Spinal cord (tissue), 10 donors: ENCODE measurements around the gene PJVK. TPM values are rescaled to one million over a fixed set of nuclear protein-coding genes. Genes with fewer than 3 reads are reported as not detected.
"Not testable (repeated sequence)": the region's sequence is repeated elsewhere in the genome, so short reads cannot be mapped to it uniquely, and the experiment has no call there.

ENCODE experiments used
- DNase-seq, 6 donors: peaks; one replicate each; pipeline versions ENCODE4 v3.0.0 to v3.0.0-alpha.2; 2013 to 2015; ENCODE audit warnings: low spot score in 6 of 6, low read depth in 4 of 6
- H3K27ac ChIP-seq: one replicate; pipeline ENCODE4 v1.5.1; 2013; ENCODE audit warnings: low read depth, low read length, control low read depth
- H3K27me3 ChIP-seq: one replicate; pipeline ENCODE4 v1.6.1; 2013; ENCODE audit warnings: low read length; ENCODE audit not compliant: control insufficient read depth, insufficient read depth
- H3K36me3 ChIP-seq: one replicate; pipeline ENCODE4 v1.6.1; 2013; ENCODE audit warnings: low read length; ENCODE audit not compliant: control insufficient read depth, insufficient read depth
- H3K4me1 ChIP-seq: one replicate; pipeline ENCODE4 v1.6.1; 2013; ENCODE audit warnings: low read length; ENCODE audit not compliant: control insufficient read depth, insufficient read depth
- H3K4me3 ChIP-seq: one replicate; pipeline ENCODE4 v1.5.1; 2013; ENCODE audit warnings: low read depth, low read length, control low read depth
- H3K9me3 ChIP-seq: one replicate; pipeline ENCODE4 v1.6.1; 2013; ENCODE audit warnings: low read length; ENCODE audit not compliant: control insufficient read depth, insufficient read depth
- WGBS: methylation state at CpG from one replicate; pipeline ENCODE4 v1.1.5; 2013; ENCODE audit warnings: missing lambda C conversion rate; ENCODE audit not compliant: insufficient coverage; 5-methylcytosine and 5-hydroxymethylcytosine counted together
- polyA plus RNA-seq, 2 donors: library from polyadenylated mRNA; unstranded; fragments of 120-200 nt; gene quantifications; one replicate each; pipeline ENCODE4 v1.2.1, GENCODE V29; 2013; ENCODE audit not compliant: insufficient read length in 2 of 2
- total RNA-seq, 2 donors: library from RNA; depleted of rRNA in 1 of 2; stranded (reverse); fragments of 120-200 nt in 1 of 2; fragments of >200 nt in 1 of 2; gene quantifications; one replicate each; pipeline versions ENCODE4 v1.2.3 to v1.2.4, GENCODE V29; 2013 to 2014
- donor health status: healthy.

PJVK gene
- total and polyA plus RNA-seq, 4 donors, result 4.7 to 11.6 (median 7.2) TPM

DNA sequence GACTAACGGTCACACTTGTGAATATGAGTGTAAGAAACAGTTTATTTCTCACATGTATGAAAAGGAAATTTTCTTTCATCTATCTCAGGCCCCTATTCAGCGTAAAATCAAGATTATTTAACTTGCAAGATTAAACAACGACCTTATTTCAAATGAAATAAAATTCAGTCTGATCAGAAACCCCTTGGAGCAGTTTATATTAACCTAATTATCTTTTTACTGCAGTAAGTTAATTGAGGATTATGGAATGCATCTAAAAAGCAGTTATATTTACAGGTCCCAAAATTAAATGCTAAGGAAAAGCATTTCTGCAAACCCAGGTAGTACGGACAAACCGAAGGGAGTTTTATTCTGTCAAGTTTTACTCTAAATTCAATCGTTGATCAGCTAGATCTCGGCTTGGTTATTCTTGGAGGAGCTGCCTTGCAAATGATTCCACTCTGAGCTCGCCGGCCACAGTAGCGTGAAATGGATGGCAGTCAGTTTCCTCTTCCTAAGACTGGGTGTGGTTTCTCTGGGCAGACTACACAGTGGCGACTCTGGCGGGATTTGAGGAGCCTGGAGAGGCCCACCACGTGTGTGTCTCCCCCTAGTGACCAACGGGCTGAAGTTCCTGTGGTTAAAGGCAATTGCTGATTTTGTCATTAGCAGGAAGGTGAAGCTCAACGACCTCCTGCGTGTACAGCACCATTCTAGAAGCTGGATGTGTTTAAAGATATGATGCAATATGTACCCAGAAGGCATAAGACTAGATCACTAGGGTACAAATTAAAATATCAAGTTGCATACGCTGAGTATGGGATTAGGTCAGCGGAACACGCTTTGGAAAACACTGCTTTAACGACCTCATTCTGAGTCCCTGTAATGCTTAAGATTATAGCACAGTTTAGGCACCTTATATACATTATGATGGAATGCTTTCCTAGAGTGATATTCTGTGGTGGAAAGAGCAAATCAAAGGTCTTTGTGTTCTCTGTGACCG, 36.6 kb upstream of the PJVK start:
- H3K27me3 ChIP-seq, result no peaks in the 10 kb centered on the region
- 10% methylated on average over 14 of the region's 21 CpGs for WGBS
- peak; percentile 75 to 97 (median 86) for DNase-seq

DNA sequence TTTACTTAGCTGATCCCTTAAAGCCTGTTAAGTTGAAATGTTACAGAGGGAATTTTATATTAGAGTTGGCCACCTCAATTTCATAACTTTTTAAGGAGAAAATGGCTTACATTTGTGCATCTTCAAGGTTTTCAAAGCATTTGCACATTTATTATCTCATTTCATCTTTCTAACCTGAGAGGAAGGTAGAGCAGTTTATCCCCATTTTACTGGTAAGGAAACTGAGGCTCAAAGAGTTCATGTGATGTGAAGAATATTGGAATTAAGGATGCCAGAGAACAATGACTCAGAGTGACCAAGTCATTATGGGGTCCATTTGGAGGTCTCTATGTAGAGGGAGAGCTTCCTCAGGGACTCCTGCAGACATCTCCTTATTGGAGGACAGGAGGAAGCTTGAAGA, 35.2 kb upstream of the PJVK start:
- H3K9me3 ChIP-seq, result no peaks in the 10 kb centered on the region
- H3K27me3 ChIP-seq, result no peaks in the 10 kb centered on the region
- H3K4me3 ChIP-seq, result no peak overlapping the region
- H3K36me3 ChIP-seq, result no peaks in the 10 kb centered on the region
- DNase-seq, result no peak
- no peak overlapping the region for H3K27ac ChIP-seq
- H3K4me1 ChIP-seq, result peaks cover 3% of the 10 kb centered on the region

More for the DNA sequence above, 36.6 kb upstream of the PJVK start:
- Histone ChIP-seq H3K27ac (peak overlapping the region; percentile 95), H3K36me3 (no peaks in the 10 kb centered on the region), H3K4me1 (peaks cover 3% of the 10 kb centered on the region), H3K4me3 (peak overlapping the region; percentile 81), H3K9me3 (no peaks in the 10 kb centered on the region)

DNA sequence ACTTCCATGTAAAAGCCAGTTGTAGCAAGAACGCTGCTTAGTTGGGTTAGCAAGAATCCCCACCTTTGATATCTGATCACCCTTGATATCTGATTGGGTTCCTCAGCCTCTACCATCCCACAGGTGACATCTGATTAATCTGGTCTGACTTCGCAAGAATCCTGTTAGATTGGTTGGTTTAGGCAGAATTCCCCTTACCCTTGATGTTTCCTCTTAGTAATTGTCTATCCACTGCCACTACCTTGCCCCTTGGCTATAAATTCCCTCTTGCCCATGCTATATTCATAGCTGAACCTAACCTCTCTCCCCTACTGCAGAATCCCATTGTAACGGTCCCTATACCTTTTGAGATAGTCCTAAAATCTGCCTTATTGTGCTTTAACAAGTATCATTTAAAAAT, 33.3 kb upstream of the PJVK start:
- H3K27ac ChIP-seq, result no peak overlapping the region
- no peak overlapping the region for H3K4me3 ChIP-seq
- DNase-seq, result no peak
- H3K27me3 ChIP-seq, result no peaks in the 10 kb centered on the region
- H3K9me3 ChIP-seq, result no peaks in the 10 kb centered on the region
- no CpG with 5 or more reads among the region's 3 CpGs for WGBS
- peaks cover 3% of the 10 kb centered on the region for H3K4me1 ChIP-seq
- no peaks in the 10 kb centered on the region for H3K36me3 ChIP-seq

DNA sequence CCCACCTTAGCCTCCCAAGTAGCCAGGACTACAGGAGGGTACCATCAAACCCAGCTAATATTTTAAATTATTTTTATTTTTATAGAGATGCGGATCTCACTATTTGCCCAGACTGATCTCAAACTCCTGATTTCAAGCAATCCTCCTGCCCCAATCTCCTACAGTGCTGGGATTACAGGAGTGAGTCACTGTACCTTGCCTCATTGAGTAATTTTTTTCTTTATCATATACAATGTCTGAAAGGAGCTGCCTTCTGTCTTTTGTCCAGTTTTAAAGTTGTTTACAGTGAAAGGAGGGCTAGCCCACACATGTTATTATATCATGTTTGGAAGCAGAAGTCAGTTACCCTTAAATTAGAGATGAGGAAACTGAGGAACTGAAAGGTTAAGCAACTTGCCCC, 32.8 kb upstream of the PJVK start:
- H3K36me3 ChIP-seq, result no peaks in the 10 kb centered on the region
- no peak overlapping the region for H3K27ac ChIP-seq
- no peaks in the 10 kb centered on the region for H3K9me3 ChIP-seq
- no peaks in the 10 kb centered on the region for H3K27me3 ChIP-seq
- DNase-seq, result no peak
- peaks cover 3% of the 10 kb centered on the region for H3K4me1 ChIP-seq
- no CpG with 5 or more reads among the region's 1 CpG for WGBS
- H3K4me3 ChIP-seq, result no peak overlapping the region

DNA sequence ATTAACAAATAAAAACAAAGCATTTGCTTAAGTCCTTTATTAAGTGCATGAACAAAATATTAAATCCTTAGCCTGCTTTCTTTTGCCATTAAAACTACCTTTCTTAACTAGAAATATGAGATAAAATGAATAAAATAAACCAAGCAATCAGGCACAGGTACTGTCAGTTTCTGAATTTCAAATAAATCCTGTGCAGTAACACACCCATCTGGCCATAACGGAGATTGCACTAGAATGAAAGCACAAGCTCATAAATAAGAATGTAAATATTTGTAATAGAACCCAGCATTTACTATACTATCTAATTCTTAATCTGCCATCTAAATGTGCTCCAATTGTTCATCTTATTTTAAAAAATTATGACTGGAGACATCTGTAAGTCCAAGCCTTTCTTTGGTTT, 32.1 kb upstream of the PJVK start:
- no peak overlapping the region for H3K27ac ChIP-seq
- H3K4me3 ChIP-seq, result no peak overlapping the region
- no peaks in the 10 kb centered on the region for H3K9me3 ChIP-seq
- H3K4me1 ChIP-seq, result peaks cover 3% of the 10 kb centered on the region
- no peaks in the 10 kb centered on the region for H3K36me3 ChIP-seq
- H3K27me3 ChIP-seq, result no peaks in the 10 kb centered on the region
- WGBS, result no CpG with 5 or more reads among the region's 1 CpG
- DNase-seq, result peak in 2 of 6 donors; percentile 31 to 71

DNA sequence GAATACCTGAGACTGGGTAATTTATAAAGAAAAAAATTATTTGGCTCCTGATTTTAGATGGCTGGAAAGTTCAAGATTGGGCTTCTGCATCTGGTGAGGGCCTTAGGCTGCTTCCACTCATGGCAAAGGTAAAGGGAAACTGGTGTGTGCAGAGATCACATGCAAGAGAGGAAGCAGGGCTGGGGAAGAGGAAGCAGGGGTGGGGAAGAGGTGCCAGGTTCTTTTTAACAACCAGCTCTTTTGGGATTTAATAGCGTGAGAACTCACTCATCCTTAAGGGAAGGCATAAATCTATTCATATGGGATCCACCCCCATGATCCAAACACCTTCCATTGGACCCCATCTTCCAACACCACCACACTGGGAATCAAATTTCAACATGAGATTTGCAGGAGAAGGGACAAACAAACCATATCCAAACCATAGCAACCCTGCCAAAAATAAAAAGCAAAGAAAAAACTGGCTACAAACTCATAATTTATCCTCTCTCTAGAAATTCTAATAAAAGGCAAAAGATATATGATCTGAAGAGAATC, 30.6 kb upstream of the PJVK start:
- H3K36me3 ChIP-seq, result no peaks in the 10 kb centered on the region
- H3K27me3 ChIP-seq, result no peaks in the 10 kb centered on the region
- no peaks in the 10 kb centered on the region for H3K4me1 ChIP-seq
- 67% methylated on average over 1 of the region's 1 CpG for WGBS
- DNase-seq, result no peak
- H3K9me3 ChIP-seq, result no peaks in the 10 kb centered on the region
- H3K27ac ChIP-seq, result no peak overlapping the region
- no peak overlapping the region for H3K4me3 ChIP-seq

DNA sequence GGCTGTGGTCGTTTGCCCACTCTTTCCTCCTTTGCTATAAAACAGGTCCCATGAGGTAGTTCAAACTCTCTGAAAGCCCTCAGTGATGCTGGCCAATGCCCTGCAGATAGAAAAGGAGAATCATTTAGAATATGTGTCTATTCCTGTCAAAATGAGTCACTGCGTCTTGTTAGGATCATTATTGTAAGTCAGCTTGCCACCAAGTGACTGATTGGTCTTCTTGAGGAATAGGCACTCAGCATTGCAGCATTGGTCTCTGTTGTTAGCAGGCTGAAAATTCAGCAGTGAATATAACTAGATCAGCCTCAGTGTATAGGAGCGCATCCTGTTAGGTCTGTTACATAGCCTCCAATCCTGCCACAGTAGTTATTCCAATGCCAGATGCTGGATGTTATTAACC, 29.1 kb upstream of the PJVK start:
- Histone ChIP-seq H3K4me3 (no peak overlapping the region), H3K4me1 (no peaks in the 10 kb centered on the region), H3K27ac (no peak overlapping the region), H3K36me3 (no peaks in the 10 kb centered on the region), H3K27me3 (no peaks in the 10 kb centered on the region), H3K9me3 (no peaks in the 10 kb centered on the region)
- no peak for DNase-seq
- 100% methylated on average over 2 of the region's 3 CpGs for WGBS

DNA sequence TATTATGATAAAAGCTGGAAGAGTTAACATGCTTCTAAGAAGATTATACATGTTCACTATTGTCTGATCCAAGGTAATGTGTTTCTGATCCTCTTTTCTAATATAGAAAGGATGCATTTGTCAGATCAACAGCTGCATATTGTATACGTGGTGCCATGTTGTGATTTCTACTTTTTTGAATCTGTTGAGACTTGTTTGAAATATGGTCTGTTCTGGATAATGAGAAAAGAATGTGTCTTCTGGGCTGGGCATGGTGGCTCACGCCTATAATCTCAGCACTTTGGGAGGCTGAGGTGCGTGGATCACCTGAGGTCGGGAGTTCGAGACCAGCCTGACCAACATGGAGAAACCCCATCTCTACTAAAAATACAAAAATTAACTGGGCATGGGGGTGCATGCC, 27.4 kb upstream of the PJVK start:
- not testable (repeated sequence) for H3K4me1 ChIP-seq, H3K9me3 ChIP-seq, H3K27me3 ChIP-seq, H3K27ac ChIP-seq, H3K4me3 ChIP-seq, DNase-seq, H3K36me3 ChIP-seq
- 100% methylated on average over 1 of the region's 5 CpGs for WGBS

DNA sequence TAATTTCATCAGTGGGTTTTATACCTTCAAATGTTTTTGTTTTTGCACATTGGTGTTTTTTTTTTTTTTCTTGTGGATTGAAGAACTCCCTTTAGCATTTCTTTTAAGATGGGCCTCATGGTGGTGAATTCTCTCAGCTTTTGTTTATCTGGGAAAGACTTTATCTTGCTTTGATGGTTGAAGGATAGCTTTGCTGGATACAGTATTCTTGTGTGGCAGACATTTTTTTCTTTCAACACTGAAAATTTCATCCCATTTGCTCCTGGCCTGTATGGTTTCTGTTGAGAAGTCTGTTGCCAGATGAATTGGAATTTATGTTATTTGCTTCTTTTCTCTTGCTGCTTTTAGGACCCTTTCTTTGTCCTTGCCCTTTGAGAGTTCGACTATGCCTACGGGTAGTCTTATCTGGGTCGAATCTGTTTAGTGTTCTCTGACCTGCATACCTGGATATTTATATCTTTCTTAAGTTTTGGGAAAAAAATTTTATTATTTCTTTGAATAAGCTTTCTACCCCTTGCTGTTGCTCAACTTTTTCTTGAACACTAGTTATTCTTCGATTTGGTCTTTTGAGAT, 25.8 kb upstream of the PJVK start:
- Histone ChIP-seq H3K4me3 (no peak overlapping the region), H3K36me3 (peaks cover 8% of the 10 kb centered on the region), H3K9me3 (no peaks in the 10 kb centered on the region), H3K27ac (no peak overlapping the region), H3K27me3 (no peaks in the 10 kb centered on the region), H3K4me1 (no peaks in the 10 kb centered on the region)
- no peak for DNase-seq
- no CpG with 5 or more reads among the region's 4 CpGs for WGBS
